HG02642 (cell line): Measurements from ENCODE around the gene WDR75.

Source experiments
- ATAC-seq: cut with Tn5 transposase; IDR thresholded peaks from one replicate; pipeline ENCODE4 v1.9.1; 2021; ENCODE audit warnings: mild to moderate bottlenecking; ENCODE audit not compliant: unreplicated experiment, poor library complexity

The WDR75 gene

GRCh38 chr2:189524746-189525145, 83.5 kb downstream of the WDR75 start:
- ATAC-seq = no peak
